Bronchial epithelial cell (primary cell): ENCODE data around the gene CRYL1. TPM values are rescaled to one million over a fixed set of nuclear protein-coding genes. Genes with fewer than 3 reads are reported as not detected.
A peak's percentile ranks its signal among the peaks of the same experiment; 100 is the strongest.

ENCODE experiments used
- DNase-seq: peaks from one replicate; pipeline ENCODE4 v3.0.0-alpha.2; 2010; ENCODE audit warnings: low read depth
- FAIRE-seq: peaks from 2 replicates; lab custom pipeline; 2011; peaks lifted over from hg19 to GRCh38; lab: Jason Lieb, UNC
- H3K27me3 ChIP-seq: 2 replicates; pipeline ENCODE4 v1.5.1; 2011; ENCODE audit warnings: low read length; ENCODE audit not compliant: control insufficient read depth, insufficient read depth
- H3K36me3 ChIP-seq: 2 replicates; pipeline ENCODE4 v1.5.1; 2011; ENCODE audit warnings: low read length; ENCODE audit not compliant: control insufficient read depth, insufficient read depth
- H3K4me3 ChIP-seq: 2 replicates; pipeline ENCODE4 v1.5.1; 2011; ENCODE audit warnings: mild to moderate bottlenecking, low read depth, low read length, control low read depth
- total RNA-seq: library from RNA; depleted of rRNA; stranded (reverse); fragments of >200 nt; gene quantifications from 2 replicates; pipeline ENCODE4 v1.2.1, GENCODE V29; 2014
- TF ChIP-seq, protein P1 (sequence below): IDR thresholded peaks from 2 replicates; pipeline ENCODE4 v1.5.1; 2011; ENCODE audit warnings: mild to moderate bottlenecking, moderate library complexity, low read length, control low read depth, inconsistent platforms; ENCODE audit not compliant: insufficient read depth, severe bottlenecking

The CRYL1 gene
- total RNA-seq, 1 donor from 2014 or later = 17.9 TPM

DNA sequence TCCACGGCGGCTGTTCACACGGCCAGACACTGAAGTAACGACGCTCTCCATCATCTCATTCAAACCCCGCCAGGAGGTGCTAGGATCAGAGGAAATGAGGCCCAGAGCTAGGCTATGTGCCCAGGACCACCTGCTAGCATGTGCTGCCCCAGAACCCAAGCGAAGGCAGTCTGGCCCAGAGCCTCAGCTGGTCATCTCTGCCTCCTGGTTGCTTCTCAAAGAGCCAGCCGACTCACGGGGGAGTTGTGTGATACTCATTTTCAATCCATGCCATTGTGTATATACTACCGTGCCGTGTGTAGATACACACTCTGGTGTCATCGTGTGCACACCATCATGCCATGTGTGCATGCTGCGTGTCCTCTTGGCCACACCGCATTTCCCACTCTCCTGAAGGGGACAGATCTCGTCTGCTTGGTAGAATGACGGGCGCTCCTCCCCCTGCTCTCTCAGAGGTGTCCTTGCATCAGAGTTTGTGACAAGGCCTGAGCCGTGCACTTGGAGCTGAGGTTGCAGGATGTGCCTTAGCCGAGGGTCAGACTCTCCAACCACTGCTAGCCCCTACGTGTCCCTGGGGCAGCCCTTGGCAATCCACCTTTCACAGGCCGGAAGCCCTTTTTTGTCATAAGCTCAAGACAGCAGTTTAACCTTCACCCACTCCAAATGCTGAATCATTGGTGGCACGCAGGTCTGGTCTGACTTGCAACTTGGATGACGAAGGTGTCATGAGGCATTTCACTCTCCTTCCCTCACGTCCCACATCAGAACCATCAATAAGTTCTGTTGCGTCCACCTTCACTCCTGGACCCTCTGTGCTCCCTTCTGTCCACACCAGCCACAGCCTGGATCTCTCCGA, 130.4 kb downstream of the CRYL1 start:
- TF ChIP-seq, protein P1, sequence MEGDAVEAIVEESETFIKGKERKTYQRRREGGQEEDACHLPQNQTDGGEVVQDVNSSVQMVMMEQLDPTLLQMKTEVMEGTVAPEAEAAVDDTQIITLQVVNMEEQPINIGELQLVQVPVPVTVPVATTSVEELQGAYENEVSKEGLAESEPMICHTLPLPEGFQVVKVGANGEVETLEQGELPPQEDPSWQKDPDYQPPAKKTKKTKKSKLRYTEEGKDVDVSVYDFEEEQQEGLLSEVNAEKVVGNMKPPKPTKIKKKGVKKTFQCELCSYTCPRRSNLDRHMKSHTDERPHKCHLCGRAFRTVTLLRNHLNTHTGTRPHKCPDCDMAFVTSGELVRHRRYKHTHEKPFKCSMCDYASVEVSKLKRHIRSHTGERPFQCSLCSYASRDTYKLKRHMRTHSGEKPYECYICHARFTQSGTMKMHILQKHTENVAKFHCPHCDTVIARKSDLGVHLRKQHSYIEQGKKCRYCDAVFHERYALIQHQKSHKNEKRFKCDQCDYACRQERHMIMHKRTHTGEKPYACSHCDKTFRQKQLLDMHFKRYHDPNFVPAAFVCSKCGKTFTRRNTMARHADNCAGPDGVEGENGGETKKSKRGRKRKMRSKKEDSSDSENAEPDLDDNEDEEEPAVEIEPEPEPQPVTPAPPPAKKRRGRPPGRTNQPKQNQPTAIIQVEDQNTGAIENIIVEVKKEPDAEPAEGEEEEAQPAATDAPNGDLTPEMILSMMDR = no peak
- FAIRE-seq = peak; percentile 94
- DNase-seq = no peak
- no peaks in the 10 kb centered on the region for H3K36me3 ChIP-seq
- H3K27me3 ChIP-seq = no peaks in the 10 kb centered on the region
- no peak overlapping the region for H3K4me3 ChIP-seq

DNA sequence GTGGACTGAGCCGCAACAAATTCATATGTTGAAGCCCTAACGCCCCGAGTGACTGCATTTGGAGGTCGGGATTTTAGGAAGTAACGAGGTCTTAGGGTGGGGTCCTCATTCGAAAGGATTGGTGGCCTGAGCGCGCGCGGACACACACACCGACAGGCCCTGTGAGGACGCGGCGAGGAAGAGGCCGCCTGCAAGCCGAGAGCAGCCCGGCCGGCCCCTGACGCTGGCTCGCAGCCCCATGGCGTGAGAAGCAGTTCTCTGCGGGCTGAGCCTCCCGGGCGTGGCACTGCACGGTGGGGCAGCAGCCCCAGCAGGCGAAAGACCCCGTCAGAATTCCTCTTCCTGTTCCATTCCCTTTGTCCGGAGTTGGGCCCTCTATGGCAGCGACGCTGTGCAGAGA, 131.2 kb downstream of the CRYL1 start:
- no peaks in the 10 kb centered on the region for H3K27me3 ChIP-seq
- H3K36me3 ChIP-seq = no peaks in the 10 kb centered on the region
- DNase-seq = no peak
- TF ChIP-seq, protein P1 = no peak
- H3K4me3 ChIP-seq = no peak overlapping the region
- no peak for FAIRE-seq

DNA sequence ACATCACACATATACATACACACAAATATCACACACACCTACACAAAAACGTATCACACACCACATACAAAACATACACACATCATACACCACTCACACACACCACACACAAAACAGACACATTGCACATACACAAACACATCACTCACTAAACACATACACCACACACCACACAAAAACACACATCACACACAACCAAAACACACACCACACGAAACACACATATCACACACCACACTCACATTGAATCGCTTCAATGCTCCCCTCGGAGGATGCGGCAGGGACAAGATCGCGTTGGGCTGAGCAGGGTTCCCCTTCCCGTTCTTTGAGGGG, 131.5 kb downstream of the CRYL1 start:
- TF ChIP-seq, protein P1 = no peak
- no peaks in the 10 kb centered on the region for H3K27me3 ChIP-seq
- FAIRE-seq (no peak), DNase-seq (no peak)
- no peak overlapping the region for H3K4me3 ChIP-seq
- H3K36me3 ChIP-seq = no peaks in the 10 kb centered on the region

DNA sequence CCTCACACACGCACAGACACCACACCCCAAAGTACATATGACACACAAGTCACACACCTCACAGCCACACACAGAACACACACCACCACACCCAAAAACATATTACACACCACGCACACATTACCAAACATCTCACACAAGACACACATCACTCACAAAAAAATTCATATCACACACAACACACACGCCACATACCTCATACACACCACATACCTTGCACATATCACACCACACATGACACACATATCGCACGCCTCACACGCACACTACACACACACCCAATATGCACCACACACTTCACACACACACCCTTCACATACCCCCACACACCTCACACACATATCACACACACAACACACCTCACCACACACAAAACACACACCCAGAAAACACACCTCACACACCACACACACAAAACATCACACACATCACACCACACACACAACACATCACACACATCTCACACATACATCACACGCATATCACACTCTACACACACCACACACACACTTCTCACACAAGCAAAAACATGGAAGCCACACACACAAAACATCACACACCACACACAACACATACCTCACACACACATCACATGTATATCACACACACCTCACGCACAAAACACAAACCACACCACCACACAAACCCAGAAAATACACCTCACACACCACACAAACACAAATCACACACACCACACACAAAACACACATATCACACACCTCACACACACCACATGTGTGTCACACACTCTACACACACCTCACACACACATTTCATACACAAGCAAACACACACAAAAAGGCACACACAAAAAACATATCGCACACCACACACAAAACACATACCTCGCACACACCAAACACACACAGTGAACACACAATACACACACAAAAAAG, 132.1 kb downstream of the CRYL1 start:
- DNase-seq = no peak
- peak; percentile 99 for FAIRE-seq
- Histone ChIP-seq H3K27me3 (no peaks in the 10 kb centered on the region), H3K4me3 (no peak overlapping the region), H3K36me3 (no peaks in the 10 kb centered on the region)
- TF ChIP-seq, protein P1 = no peak

DNA sequence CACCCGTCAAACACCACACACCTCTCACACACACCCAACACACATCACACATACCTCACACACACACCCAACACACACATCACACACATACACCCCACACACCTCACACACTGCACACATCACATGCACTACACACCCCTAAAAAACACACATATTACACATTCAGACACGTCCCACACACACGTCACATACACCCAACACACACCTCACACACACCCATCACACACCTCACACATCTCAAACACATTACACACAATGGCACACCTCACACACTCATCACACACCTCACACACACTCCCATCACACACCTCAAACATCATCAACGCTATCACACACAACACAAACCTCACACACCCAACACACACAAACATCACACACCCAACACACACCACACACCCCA, 133.1 kb downstream of the CRYL1 start:
- Histone ChIP-seq H3K27me3 (no peaks in the 10 kb centered on the region), H3K36me3 (no peaks in the 10 kb centered on the region), H3K4me3 (no peak overlapping the region)
- TF ChIP-seq, protein P1 = no peak
- DNase-seq (no peak), FAIRE-seq (peak; percentile 97)
